ENCODE data around the gene ZG16B.

The ZG16B gene

GRCh38 chr16:2795395-2796143 is 34.5 kb upstream of the ZG16B start:
- no peak for TF ChIP-seq CTCF (IDR thresholded peaks at IDR 0.05; ENCODE audit: low read depth, low read length)
- no peak for DNase-seq (ENCODE audit: extremely low read depth, low read depth)

- no peak for DNase-seq (ENCODE audit: extremely low read depth, low read depth)
- TF ChIP-seq CTCF (IDR thresholded peaks at IDR 0.05; ENCODE audit: low read depth, low read length), result no peak
Observed at GRCh38 chr16:2798723-2799204, 31.3 kb upstream of the ZG16B start.

- DNase-seq (ENCODE audit: extremely low read depth, low read depth), result no peak
- no peak for TF ChIP-seq CTCF (IDR thresholded peaks at IDR 0.05; ENCODE audit: low read depth, low read length)
Observed at GRCh38 chr16:2799205-2799858, 30.8 kb upstream of the ZG16B start.

GRCh38 chr16:2799859-2800226 is 30.3 kb upstream of the ZG16B start:
- no peak for DNase-seq (ENCODE audit: extremely low read depth, low read depth)
- no peak for TF ChIP-seq CTCF (IDR thresholded peaks at IDR 0.05; ENCODE audit: low read depth, low read length)

- no peak for TF ChIP-seq CTCF (IDR thresholded peaks at IDR 0.05; ENCODE audit: low read depth, low read length)
- DNase-seq (ENCODE audit: extremely low read depth, low read depth), result no peak
Observed at GRCh38 chr16:2803545-2804195, 26.4 kb upstream of the ZG16B start.

- no peak for DNase-seq (ENCODE audit: extremely low read depth, low read depth)
- TF ChIP-seq CTCF (IDR thresholded peaks at IDR 0.05; ENCODE audit: low read depth, low read length), result no peak
Observed at GRCh38 chr16:2804728-2805127, 25.4 kb upstream of the ZG16B start.

GRCh38 chr16:2806286-2806685 is 23.8 kb upstream of the ZG16B start:
- no peak for TF ChIP-seq CTCF (IDR thresholded peaks at IDR 0.05; ENCODE audit: low read depth, low read length)
- no peak for DNase-seq (ENCODE audit: extremely low read depth, low read depth)
